C1 segment of cervical spinal cord (tissue), 14 donors: ENCODE results near the gene TMEM214.

ENCODE experiments used
- DNase-seq, 14 donors: peaks; one replicate each; lab custom pipeline; 2025; lab: John Stamatoyannopoulos, UW

TMEM214 gene

GRCh38 chr2:27039871-27040270, 7.1 kb downstream of the TMEM214 start:
- no peak for DNase-seq

- no peak for DNase-seq
Observed at GRCh38 chr2:27040282-27040681, 7.5 kb downstream of the TMEM214 start.

GRCh38 chr2:27041752-27042151, 9.0 kb downstream of the TMEM214 start:
- no peak for DNase-seq

- DNase-seq, result no peak
Observed at GRCh38 chr2:27042159-27042661, 9.4 kb downstream of the TMEM214 start.

GRCh38 chr2:27042985-27043634, 10.3 kb downstream of the TMEM214 start:
- DNase-seq, result no peak

- peak in 4 of 14 donors; percentile 41 to 63 (median 48) for DNase-seq
Observed at GRCh38 chr2:27049422-27050280, 16.9 kb downstream of the TMEM214 start.

- peak; percentile 67 to 94 (median 88) for DNase-seq
Observed at GRCh38 chr2:27050281-27050995, 17.7 kb downstream of the TMEM214 start.

- DNase-seq, result peak in 13 of 14 donors; percentile 67 to 93 (median 90)
Observed at GRCh38 chr2:27050996-27051901, 18.5 kb downstream of the TMEM214 start, which contains the start of gene AGBL5. Gene AGBL5 (plus strand): TSS chr2:27051668. CDS start chr2:27052959, 1,291 bp downstream.

GRCh38 chr2:27051902-27052645, 19.3 kb downstream of the TMEM214 start:
- peak in 4 of 14 donors; percentile 27 to 70 (median 50) for DNase-seq

GRCh38 chr2:27053321-27053720, 20.6 kb downstream of the TMEM214 start:
- no peak for DNase-seq

GRCh38 chr2:27053776-27054175, 21.0 kb downstream of the TMEM214 start:
- no peak for DNase-seq

- DNase-seq, result no peak
Observed at GRCh38 chr2:27054721-27055120, 22.0 kb downstream of the TMEM214 start.

- no peak for DNase-seq
Observed at GRCh38 chr2:27057184-27057583, 24.4 kb downstream of the TMEM214 start.

- no peak for DNase-seq
Observed at GRCh38 chr2:27058210-27058609, 25.4 kb downstream of the TMEM214 start.

- DNase-seq, result no peak
Observed at GRCh38 chr2:27059141-27059820, 26.5 kb downstream of the TMEM214 start.

GRCh38 chr2:27060323-27060722, 27.6 kb downstream of the TMEM214 start:
- no peak for DNase-seq

- DNase-seq, result no peak
Observed at GRCh38 chr2:27065128-27065527, 32.4 kb downstream of the TMEM214 start.

GRCh38 chr2:27067385-27067784, 34.6 kb downstream of the TMEM214 start:
- DNase-seq, result no peak

- no peak for DNase-seq
Observed at GRCh38 chr2:27069436-27069835, 36.7 kb downstream of the TMEM214 start.
